ENCODE data around the gene EIF6.

EIF6 gene

GRCh38 chr20:35294293-35294685 is 9.7 kb upstream of the EIF6 start:
- no peak for DNase-seq (ENCODE audit: low read depth in 2 of 2)

- DNase-seq (ENCODE audit: low read depth in 2 of 2) = no peak
Measured at GRCh38 chr20:35293303-35294292, 9.0 kb upstream of the EIF6 start.

GRCh38 chr20:35292504-35293285 is 8.1 kb upstream of the EIF6 start:
- DNase-seq (ENCODE audit: low read depth in 2 of 2) = no peak

- no peak for DNase-seq (ENCODE audit: low read depth in 2 of 2)
Measured at GRCh38 chr20:35291654-35292503, 7.3 kb upstream of the EIF6 start, which contains the start of gene FAM83C. TSS of gene FAM83C (minus strand) at chr20:35292425. CDS start at chr20:35292304, 121 bp downstream.

- DNase-seq (ENCODE audit: low read depth in 2 of 2) = no peak
Measured at GRCh38 chr20:35290887-35291417, 6.4 kb upstream of the EIF6 start.

- no peak for DNase-seq (ENCODE audit: low read depth in 2 of 2)
Measured at GRCh38 chr20:35290186-35290886, 5.8 kb upstream of the EIF6 start.

GRCh38 chr20:35288325-35289060 is 3.9 kb upstream of the EIF6 start:
- DNase-seq (ENCODE audit: low read depth in 2 of 2) = no peak

- DNase-seq (ENCODE audit: low read depth in 2 of 2) = no peak
Measured at GRCh38 chr20:35287509-35288324, 3.1 kb upstream of the EIF6 start.

GRCh38 chr20:35286899-35287508 is 2.4 kb upstream of the EIF6 start:
- no peak for DNase-seq (ENCODE audit: low read depth in 2 of 2)

GRCh38 chr20:35286077-35286898 is 1.7 kb upstream of the EIF6 start:
- DNase-seq (ENCODE audit: low read depth in 2 of 2) = no peak

GRCh38 chr20:35285806-35286076 is 1.2 kb upstream of the EIF6 start:
- DNase-seq (ENCODE audit: low read depth in 2 of 2) = no peak

GRCh38 chr20:35284992-35285805 is 627 bp upstream of the EIF6 start:
- no peak for DNase-seq (ENCODE audit: low read depth in 2 of 2)

- DNase-seq (ENCODE audit: low read depth in 2 of 2) = no peak
Measured at GRCh38 chr20:35283441-35284266, 918 bp downstream of the EIF6 start.

- DNase-seq (ENCODE audit: low read depth in 2 of 2) = no peak
Measured at GRCh38 chr20:35281506-35282101, 3.0 kb downstream of the EIF6 start.

- DNase-seq (ENCODE audit: low read depth in 2 of 2) = no peak
Measured at GRCh38 chr20:35280523-35280922, 4.0 kb downstream of the EIF6 start.
